GM19240 (cell line): ENCODE results near the gene ASB16.
A peak's percentile ranks its signal among the peaks of the same experiment; 100 is the strongest.

Experiments used
- DNase-seq: peaks from one replicate; pipeline ENCODE4 v3.0.0; 2011; ENCODE audit warnings: low spot score; ENCODE audit not compliant: insufficient read length

Gene ASB16

GRCh38 chr17:44222112-44222869 is 51.8 kb downstream of the ASB16 start:
- DNase-seq: peak; percentile 39

- no peak for DNase-seq
These were observed 53.1 kb downstream of the ASB16 start for GRCh38 chr17:44223541-44224071.
